ENCODE results near the gene FAM181A.

The FAM181A gene

GRCh38 chr14:93950948-93951634 lies 23.9 kb downstream of the FAM181A start:
- no peak for DNase-seq (ENCODE audit: low read depth)

GRCh38 chr14:93951635-93952540 lies 24.7 kb downstream of the FAM181A start:
- no peak for DNase-seq (ENCODE audit: low read depth)

- DNase-seq (ENCODE audit: low read depth): no peak
These were observed 25.7 kb downstream of the FAM181A start for GRCh38 chr14:93952829-93953228.

- no peak for DNase-seq (ENCODE audit: low read depth)
These were observed 26.1 kb downstream of the FAM181A start for GRCh38 chr14:93953263-93953662.

GRCh38 chr14:93953739-93954515 lies 26.8 kb downstream of the FAM181A start:
- DNase-seq (ENCODE audit: low read depth): no peak

GRCh38 chr14:93954516-93954830 lies 27.3 kb downstream of the FAM181A start:
- no peak for DNase-seq (ENCODE audit: low read depth)

GRCh38 chr14:93954900-93955849 lies 28.0 kb downstream of the FAM181A start:
- DNase-seq (ENCODE audit: low read depth): no peak

- no peak for DNase-seq (ENCODE audit: low read depth)
These were observed 28.8 kb downstream of the FAM181A start for GRCh38 chr14:93955850-93956481.

GRCh38 chr14:93956514-93957332 lies 29.6 kb downstream of the FAM181A start:
- DNase-seq (ENCODE audit: low read depth): no peak

GRCh38 chr14:93957333-93957710 lies 30.2 kb downstream of the FAM181A start:
- no peak for DNase-seq (ENCODE audit: low read depth)

- DNase-seq (ENCODE audit: low read depth): no peak
These were observed 30.8 kb downstream of the FAM181A start for GRCh38 chr14:93957751-93958566.

- no peak for DNase-seq (ENCODE audit: low read depth)
These were observed 31.6 kb downstream of the FAM181A start for GRCh38 chr14:93958567-93959238.

- DNase-seq (ENCODE audit: low read depth): peak; percentile 63
These were observed 32.3 kb downstream of the FAM181A start for GRCh38 chr14:93959239-93960107.

- DNase-seq (ENCODE audit: low read depth): no peak
These were observed 32.9 kb downstream of the FAM181A start for GRCh38 chr14:93960108-93960475.

- no peak for DNase-seq (ENCODE audit: low read depth)
These were observed 33.8 kb downstream of the FAM181A start for GRCh38 chr14:93960774-93961438.

- DNase-seq (ENCODE audit: low read depth): no peak
These were observed 34.5 kb downstream of the FAM181A start for GRCh38 chr14:93961620-93962019.
